Activated T-cell treated with anti-CD3 and anti-CD28 coated beads, Interleukin-2, amount 50 U/mL, for 4 hours (primary cell): ENCODE measurements around the gene GIPC1. TPM values are rescaled to one million over a fixed set of nuclear protein-coding genes. Genes with fewer than 3 reads are reported as not detected.
"Not testable (repeated sequence)": the region's sequence is repeated elsewhere in the genome, so short reads cannot be mapped to it uniquely, and the experiment has no call there.

ENCODE experiments used
- ATAC-seq, 2 donors: fragments of 200-7000 bp; cut with Tn5 transposase; one replicate each; pipeline ENCODE4 v1.10.0; 2021
- DNase-seq: peaks from one replicate; pipeline ENCODE4 v3.0.0-alpha.2; 2020
- H3K27me3 Mint-ChIP-seq: one replicate; pipeline ENCODE4 v1.8.0; 2021; ENCODE audit warnings: low read depth, mixed read lengths
- H3K36me3 Mint-ChIP-seq: one replicate; pipeline ENCODE4 v1.8.0; 2022; ENCODE audit warnings: mixed read lengths; ENCODE audit not compliant: insufficient read depth
- H3K4me1 Mint-ChIP-seq: one replicate; pipeline ENCODE4 v1.8.0; 2021; ENCODE audit warnings: low read depth, mixed read lengths
- H3K4me3 Mint-ChIP-seq: one replicate; pipeline ENCODE4 v1.8.0; 2021; ENCODE audit warnings: mild to moderate bottlenecking, moderate library complexity, mixed read lengths
- H3K9me3 Mint-ChIP-seq: one replicate; pipeline ENCODE4 v1.8.0; 2021; ENCODE audit warnings: mixed read lengths
- total RNA-seq, 3 donors: library from RNA; stranded (reverse); gene quantifications; one replicate each; pipeline ENCODE4 v1.2.1, GENCODE V29; 2021

GIPC1 gene
- total RNA-seq, 3 donors from 2014 or later: 42.5 to 49.8 (median 44.3) TPM

DNA sequence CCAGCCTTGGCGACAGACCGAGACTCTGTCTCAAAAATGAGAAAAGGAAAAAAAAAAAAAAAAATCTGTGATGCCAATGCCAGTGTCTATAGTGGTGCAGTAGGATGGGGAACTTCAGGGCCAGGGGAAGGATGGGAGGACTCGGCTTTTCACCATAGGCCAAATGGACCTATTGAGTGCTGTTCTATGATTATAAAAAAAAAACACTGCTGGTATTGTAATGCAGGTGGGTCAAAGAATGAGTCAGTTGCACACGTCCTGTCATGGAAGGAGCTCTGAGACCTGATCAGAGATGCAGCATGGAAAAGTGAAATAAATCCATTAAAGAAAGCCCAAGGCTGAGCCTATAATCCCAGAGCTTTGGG lies 15.3 kb upstream of the GIPC1 start:
- Mint-ChIP-seq H3K9me3 (no peaks in the 10 kb centered on the region), H3K36me3 (peaks cover 24% of the 10 kb centered on the region), H3K27me3 (no peaks in the 10 kb centered on the region), H3K4me1 (peaks cover 60% of the 10 kb centered on the region), H3K4me3 (no peak overlapping the region)
- DNase-seq: no peak
- ATAC-seq: no peak

DNA sequence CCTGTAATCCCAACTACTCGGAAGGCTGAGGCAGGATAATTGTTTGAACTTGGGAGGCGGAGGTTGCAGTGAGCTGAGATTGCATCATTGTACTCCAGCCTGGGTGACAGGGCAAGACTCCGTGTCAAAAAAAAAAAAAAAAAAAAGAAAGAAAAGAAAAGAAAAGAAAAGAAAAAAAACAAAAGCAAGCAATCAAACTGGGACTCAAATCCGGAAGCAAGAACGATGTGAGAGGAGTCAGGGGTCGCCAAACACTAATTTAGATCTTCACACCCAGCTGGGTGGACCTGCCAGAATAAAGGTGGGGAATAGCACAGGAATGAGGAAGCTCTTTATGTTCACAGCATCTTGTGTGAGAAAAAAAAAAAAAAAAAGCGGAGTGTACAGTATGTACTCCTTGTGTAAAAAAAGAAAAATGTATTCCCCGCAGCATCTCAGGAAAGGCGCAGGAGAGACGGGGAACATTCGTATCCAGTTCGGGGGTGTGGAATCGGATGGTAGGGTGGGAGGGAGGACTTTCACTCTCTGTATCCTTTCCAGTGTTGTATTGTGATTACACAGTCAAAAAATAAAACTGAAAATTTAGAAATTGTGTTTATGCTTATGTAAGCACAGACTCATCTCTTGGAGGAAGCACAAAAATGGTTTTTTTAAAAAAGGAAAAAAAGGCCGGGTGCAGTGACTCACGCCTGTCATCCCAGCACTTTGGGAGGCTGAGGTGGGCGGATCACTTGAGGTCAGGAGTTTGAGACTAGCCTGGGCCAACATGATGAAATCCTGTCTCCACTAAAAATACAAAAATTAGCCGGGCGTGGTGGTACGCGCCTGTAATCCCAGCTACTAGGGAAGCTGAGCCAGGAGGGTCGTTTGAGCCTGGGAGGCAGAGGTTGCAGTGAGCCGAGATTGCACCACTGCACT lies 14.6 kb upstream of the GIPC1 start:
- Mint-ChIP-seq H3K9me3 (no peaks in the 10 kb centered on the region), H3K4me3 (no peak overlapping the region), H3K27me3 (no peaks in the 10 kb centered on the region), H3K4me1 (peaks cover 59% of the 10 kb centered on the region), H3K36me3 (peaks cover 17% of the 10 kb centered on the region)
- ATAC-seq: no peak
- DNase-seq: no peak

DNA sequence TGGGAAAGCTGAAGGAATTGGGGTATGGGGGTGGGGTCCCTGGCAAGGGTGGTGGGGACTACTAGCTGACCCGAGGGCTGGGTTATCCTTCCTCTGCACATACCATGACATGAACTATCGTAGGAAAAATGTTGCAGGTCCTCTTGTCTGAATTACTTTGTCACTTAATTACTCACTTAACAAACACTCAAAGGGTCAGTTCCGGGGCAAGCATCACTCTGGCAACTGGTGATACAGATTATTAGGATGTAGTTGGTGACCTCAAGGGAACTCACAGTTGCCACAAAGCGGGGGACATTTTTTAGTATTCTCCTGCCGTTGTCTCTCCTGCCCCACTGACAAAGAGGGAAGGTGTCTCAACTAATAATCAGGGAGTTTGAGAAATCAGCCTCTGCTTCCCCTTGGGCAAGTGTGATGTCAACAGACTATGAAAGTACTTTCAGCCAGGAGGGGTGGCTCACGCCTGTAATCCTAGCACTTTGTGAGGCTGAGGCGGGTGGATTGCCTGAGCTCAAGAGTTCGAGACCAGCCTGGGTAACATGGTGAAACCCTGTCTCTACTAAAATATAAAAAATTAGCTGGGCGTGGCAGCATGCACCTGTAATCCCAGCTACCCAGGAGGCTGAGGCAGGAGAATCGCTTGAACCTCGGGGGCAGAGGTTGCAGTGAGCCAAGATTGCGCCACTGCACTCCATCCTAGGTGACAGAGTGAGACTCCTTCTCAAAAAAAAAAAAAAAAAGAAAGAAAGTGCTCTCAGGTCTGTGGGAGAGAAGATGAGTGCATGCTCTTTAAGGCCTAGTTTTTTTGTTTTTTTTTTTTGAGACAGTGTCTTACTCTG lies 12.0 kb upstream of the GIPC1 start:
- Mint-ChIP-seq H3K27me3 (no peaks in the 10 kb centered on the region), H3K36me3 (no peaks in the 10 kb centered on the region), H3K4me1 (peaks cover 62% of the 10 kb centered on the region), H3K9me3 (no peaks in the 10 kb centered on the region), H3K4me3 (no peak overlapping the region)
- no peak for ATAC-seq
- no peak for DNase-seq

DNA sequence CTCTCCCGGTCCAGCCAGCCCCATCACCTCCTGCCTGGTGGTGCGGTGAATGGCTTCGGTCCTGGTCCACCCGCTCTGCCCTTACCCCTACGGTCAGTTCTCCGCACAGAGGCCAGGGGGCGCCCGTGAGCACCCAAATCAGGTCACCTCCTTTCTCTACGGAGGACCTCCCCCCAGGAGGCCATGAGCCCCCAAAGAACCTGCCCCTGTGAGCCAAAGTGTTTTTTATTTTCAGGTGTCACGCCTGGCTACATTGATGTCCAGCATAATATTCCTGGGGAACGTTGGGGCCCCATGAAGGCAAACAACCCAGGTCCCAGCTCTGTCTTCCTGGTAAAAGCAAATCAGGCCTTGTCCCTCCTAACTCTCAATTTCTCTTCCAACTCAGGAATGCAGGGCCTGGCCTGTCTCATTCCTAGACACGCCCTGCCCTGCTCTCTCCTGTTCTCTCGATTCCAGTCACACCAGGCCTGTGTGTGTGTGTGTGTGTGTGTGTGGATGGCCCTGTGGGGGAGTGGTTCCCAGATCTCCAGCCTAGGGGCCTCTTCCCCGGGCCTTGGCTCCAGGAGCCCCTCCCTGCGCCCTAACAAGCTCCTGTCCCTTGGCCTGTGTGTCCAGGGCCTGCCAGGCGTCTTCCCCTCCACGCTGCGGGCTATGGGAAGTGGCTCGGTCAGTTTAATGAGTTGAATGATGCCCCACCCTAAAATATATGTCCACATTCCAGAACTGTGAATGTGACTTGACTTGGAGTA lies 9.7 kb upstream of the GIPC1 start:
- ATAC-seq (peak; percentile 71 to 78), DNase-seq (peak; percentile 72)
- no peaks in the 10 kb centered on the region for H3K27me3 Mint-ChIP-seq
- H3K4me3 Mint-ChIP-seq: peak overlapping the region; percentile 33
- H3K36me3 Mint-ChIP-seq: no peaks in the 10 kb centered on the region
- H3K9me3 Mint-ChIP-seq: no peaks in the 10 kb centered on the region
- H3K4me1 Mint-ChIP-seq: peaks cover 54% of the 10 kb centered on the region

DNA sequence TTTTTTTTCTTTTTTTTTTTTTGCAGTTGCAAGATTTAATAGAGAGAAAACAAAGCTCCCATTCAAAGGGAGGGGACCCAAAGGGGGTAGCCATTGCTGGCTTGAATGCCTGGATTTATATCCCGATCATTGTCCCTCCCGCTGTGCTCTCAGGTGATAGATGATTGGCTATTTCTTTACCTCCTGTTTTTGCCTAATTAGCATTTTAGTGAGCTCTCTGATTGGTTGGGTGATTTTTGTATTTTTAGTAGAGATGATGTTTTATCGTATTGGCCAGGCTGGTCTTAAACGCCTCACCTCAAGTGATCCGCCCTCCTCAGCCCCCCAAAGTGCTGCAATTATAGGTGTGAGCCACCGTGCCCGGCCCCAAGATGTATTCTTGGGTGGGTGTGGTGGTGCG lies 8.6 kb upstream of the GIPC1 start:
- DNase-seq, H3K36me3 Mint-ChIP-seq, ATAC-seq, H3K27me3 Mint-ChIP-seq, H3K9me3 Mint-ChIP-seq, H3K4me3 Mint-ChIP-seq: not testable (repeated sequence)
- H3K4me1 Mint-ChIP-seq: peaks cover 49% of the 10 kb centered on the region

DNA sequence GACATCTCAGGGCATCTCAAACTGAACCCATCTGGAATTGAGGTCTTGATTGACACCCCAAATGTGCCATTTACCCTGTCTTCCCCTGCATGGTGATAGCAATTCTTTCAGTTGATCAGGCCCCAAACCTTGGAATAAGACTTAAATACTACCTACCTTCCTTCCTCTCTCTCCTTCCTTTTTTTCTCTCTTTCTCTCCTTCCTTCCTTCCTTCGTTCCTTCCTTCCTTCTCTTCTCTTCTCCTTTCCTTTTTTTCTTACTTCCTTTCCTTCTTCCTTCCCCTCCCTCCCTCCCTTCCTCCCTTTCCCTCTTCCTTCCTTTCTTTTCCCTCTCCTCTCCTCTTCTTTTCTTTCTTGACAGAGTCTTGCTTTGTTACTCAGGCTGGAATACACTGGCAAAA lies 7.4 kb upstream of the GIPC1 start:
- DNase-seq (no peak), ATAC-seq (no peak)
- H3K36me3 Mint-ChIP-seq: no peaks in the 10 kb centered on the region
- no peak overlapping the region for H3K4me3 Mint-ChIP-seq
- H3K27me3 Mint-ChIP-seq: no peaks in the 10 kb centered on the region
- no peaks in the 10 kb centered on the region for H3K9me3 Mint-ChIP-seq
- peaks cover 43% of the 10 kb centered on the region for H3K4me1 Mint-ChIP-seq

DNA sequence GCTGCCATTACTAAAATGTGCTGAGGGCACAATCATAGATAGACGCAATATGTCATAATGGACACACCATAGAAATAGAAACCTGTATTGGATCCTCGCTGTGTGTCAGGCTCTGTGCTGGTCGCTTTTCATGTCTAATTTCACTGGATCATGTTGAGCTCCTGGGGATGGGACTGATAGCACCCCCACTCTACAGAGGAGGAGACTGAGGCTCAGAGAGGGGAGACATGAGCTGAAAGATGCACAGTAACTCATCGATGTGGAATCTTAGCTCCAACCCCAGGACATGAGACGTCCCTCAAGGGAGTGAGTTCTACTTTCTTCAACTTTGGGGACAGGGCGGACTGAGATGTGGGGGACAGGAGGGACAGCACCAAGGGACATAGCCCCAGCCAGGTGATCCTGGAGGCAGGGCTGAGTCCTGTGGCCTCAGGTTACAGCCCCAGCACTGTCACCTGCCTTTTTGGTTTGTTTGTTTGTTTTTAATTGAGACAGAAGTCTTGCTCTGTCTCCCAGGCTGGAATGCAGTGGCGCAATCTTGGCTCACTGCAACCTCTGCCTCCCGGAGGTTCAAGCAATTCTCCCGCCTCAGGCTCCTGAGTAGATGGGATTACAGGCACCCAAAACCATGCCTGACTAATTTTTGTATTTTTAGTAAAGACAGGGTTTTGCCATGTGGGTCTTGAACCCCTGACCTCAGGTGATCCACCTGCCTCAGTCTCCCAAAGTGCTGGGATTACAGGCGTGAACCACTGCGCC lies 6.6 kb upstream of the GIPC1 start:
- no peaks in the 10 kb centered on the region for H3K36me3 Mint-ChIP-seq
- peaks cover 36% of the 10 kb centered on the region for H3K4me1 Mint-ChIP-seq
- no peaks in the 10 kb centered on the region for H3K27me3 Mint-ChIP-seq
- DNase-seq (no peak), ATAC-seq (no peak)
- no peaks in the 10 kb centered on the region for H3K9me3 Mint-ChIP-seq
- H3K4me3 Mint-ChIP-seq: no peak overlapping the region

DNA sequence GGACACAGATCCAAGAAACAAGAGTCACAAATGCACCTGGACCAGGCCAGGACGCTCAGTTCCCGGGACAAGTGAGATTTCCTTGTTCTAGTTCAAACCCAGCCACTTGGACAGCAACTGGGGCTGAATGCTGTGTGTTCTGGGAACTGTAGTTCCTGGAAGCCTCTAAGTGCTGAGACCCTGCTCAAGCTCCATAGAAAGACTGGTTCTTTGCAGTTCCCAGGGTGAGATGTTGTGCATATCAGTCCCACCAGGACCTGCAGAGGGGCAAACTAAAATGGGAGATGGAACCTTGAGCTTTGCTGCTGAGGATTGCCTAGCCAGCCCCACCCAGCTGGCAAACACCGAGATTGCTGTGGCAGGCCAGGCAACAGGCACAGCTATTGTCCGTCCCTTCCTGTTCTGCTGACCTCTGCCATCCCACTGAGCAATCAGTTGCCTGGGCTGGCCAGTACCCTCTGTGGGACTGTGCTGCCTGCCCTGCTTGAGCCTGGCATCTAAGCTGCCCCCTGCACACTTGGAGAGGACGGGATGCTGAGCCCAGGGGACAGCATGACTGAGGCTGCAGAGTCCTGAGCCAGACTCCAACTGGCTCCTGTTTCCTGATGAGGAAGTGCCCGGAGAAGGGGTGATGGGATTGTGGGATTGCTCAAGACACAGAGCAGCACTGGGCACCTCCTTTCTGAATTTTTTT lies 1.4 kb upstream of the GIPC1 start:
- Mint-ChIP-seq H3K9me3 (no peaks in the 10 kb centered on the region), H3K27me3 (no peaks in the 10 kb centered on the region), H3K4me1 (peaks cover 17% of the 10 kb centered on the region), H3K36me3 (peaks cover 3% of the 10 kb centered on the region), H3K4me3 (peak overlapping the region; percentile 80)
- ATAC-seq (no peak), DNase-seq (no peak)

DNA sequence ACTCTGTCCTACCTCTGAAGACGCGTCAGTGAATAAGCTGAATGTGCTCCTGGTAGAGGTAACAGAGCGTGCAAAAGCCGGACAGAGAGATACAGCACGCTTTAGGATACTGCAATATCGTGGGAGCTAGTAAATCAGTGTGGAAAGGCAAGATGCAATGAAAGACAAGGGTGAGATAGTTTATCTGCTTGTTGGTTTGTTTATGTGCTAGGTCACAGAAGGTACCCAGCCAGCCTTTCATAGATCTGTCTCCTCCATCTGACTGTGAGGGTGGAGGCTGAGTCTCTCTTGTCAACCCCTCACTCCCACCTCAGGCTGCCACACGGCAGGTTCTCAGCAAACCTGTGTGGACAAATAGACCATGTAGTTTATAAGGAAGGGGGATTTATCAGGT lies 904 bp upstream of the GIPC1 start:
- Mint-ChIP-seq H3K4me1 (peaks cover 17% of the 10 kb centered on the region), H3K4me3 (peak overlapping the region; percentile 80), H3K9me3 (no peaks in the 10 kb centered on the region), H3K36me3 (peaks cover 3% of the 10 kb centered on the region), H3K27me3 (no peaks in the 10 kb centered on the region)
- no peak for ATAC-seq
- no peak for DNase-seq

DNA sequence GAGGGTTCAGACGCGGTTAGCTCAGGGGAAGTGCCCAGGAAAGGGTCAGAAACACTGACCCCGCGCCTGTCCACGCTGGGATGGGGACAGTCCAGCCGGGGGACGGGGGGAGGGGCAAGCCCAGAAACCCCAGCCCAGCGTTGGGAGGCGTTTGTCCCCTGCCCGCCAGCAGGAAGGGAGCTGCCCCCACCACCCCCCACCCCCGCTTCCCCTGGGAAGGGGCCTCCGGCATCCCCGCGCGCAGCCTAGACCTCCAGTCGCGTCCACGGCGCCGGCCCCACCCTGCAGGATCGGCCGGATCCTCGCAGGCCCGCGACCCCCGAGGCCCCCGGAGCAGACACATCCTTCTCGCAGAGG lies 277 bp downstream of the GIPC1 start:
- Mint-ChIP-seq H3K4me1 (peaks cover 17% of the 10 kb centered on the region), H3K36me3 (peaks cover 7% of the 10 kb centered on the region), H3K4me3 (peak overlapping the region; percentile 83), H3K27me3 (no peaks in the 10 kb centered on the region), H3K9me3 (no peaks in the 10 kb centered on the region)
- ATAC-seq (no peak), DNase-seq (no peak)

DNA sequence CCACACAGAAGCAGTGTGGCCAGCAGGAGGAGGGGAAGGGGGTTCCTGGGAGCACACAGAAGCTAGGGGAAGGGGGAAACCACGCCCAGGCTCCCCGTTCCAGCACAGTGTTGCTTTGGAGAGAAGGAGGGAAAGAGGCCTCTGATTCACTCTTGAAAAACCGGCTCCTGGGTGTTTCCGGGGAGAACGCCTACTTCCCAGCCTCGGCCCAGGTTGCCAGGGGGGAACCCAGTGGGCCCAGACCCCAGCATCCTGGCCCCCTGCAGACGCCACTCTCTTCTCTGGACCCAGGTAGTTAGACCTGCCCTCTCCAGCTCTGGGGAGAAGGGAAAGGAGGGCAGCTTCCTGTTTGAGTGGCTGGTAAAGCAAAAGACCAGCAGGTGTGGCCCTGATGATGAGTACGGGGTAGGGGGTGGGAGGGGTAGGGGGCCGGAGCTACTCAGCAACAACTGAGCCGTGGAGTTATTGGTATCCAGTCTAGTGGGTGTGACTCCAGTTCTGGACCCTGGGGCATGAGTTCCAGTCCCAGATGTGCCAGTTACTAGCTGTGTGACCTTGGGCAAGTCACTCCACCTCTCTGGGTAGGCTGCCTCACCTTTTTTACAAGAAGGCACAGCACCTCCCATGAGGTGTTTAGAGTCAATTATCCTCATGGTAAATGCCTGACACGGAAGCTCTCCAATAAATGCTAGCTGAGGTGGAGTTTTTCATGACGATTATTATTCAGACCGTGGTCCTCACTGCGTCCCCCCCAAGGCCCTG lies 836 bp downstream of the GIPC1 start:
- no peaks in the 10 kb centered on the region for H3K27me3 Mint-ChIP-seq
- no peaks in the 10 kb centered on the region for H3K9me3 Mint-ChIP-seq
- H3K4me3 Mint-ChIP-seq: peak overlapping the region; percentile 83
- DNase-seq: no peak
- H3K36me3 Mint-ChIP-seq: peaks cover 7% of the 10 kb centered on the region
- H3K4me1 Mint-ChIP-seq: peaks cover 17% of the 10 kb centered on the region
- no peak for ATAC-seq

DNA sequence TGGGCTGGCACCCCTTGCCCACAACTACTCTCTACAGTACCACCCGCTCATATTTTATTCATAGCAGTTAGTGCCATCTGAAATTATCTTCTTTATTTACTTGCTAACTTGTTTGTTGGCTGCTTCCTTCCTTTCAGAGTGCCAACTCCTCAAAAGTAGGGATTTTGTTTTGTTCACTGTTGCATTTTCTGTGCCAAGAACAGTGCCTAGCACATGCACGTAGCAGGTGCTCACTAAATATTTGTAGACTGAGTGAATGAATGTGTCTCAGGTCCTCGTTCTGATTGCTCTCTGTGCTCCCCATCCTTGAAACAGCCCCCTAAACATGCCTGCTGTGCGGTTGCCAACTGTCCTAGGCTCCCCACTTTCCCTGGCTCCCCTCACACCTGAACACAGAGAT lies 1.5 kb downstream of the GIPC1 start:
- Mint-ChIP-seq H3K36me3 (peaks cover 11% of the 10 kb centered on the region), H3K9me3 (no peaks in the 10 kb centered on the region), H3K4me1 (peaks cover 17% of the 10 kb centered on the region), H3K27me3 (no peaks in the 10 kb centered on the region), H3K4me3 (peak overlapping the region; percentile 71)
- ATAC-seq (no peak), DNase-seq (no peak)
